Measurements from ENCODE around the gene ADM2. TPM values are rescaled to one million over a fixed set of nuclear protein-coding genes. Genes with fewer than 3 reads are reported as not detected.
A peak's percentile ranks its signal among the peaks of the same experiment; 100 is the strongest.

Gene ADM2
- total and polyA plus RNA-seq, 9 donors: 0.01 to 2.6 (median 0.15) TPM; not detected in 3

GRCh38 chr22:50502628-50503474, 21.5 kb downstream of the ADM2 start:
- whole genome bisulfite sequencing, 3 donors: 75 to 83% (median 76%) methylated on average over 21 to 24 of the region's 24 CpGs
- no peak overlapping the region for H3K4me3 ChIP-seq
- H3K27me3 ChIP-seq: no peaks in the 10 kb centered on the region
- intact Hi-C loops (cut with DNase I): loop anchor here in 1 of 4 donors (10.0 kb wide), 1 partner anchor 258 kb away; the partner anchor contains the start of gene TUBGCP6
- no peak overlapping the region for H3K27ac ChIP-seq
- TF ChIP-seq CTCF (IDR thresholded peaks at IDR 0.05) (no peak), EP300 (IDR thresholded peaks at IDR 0.05) (no peak), POLR2A (IDR thresholded peaks at IDR 0.05) (no peak)
- H3K36me3 ChIP-seq: no peaks in the 10 kb centered on the region
- DNase-seq: peak in 1 of 5 donors; percentile 24
- H3K4me1 ChIP-seq (ENCODE audit: insufficient read depth): peaks cover 12% of the 10 kb centered on the region
- H3K9me3 ChIP-seq: no peaks in the 10 kb centered on the region

GRCh38 chr22:50503475-50504145, 22.3 kb downstream of the ADM2 start:
- no peaks in the 10 kb centered on the region for H3K36me3 ChIP-seq
- TF ChIP-seq EP300 (IDR thresholded peaks at IDR 0.05) (no peak), POLR2A (IDR thresholded peaks at IDR 0.05) (no peak), CTCF (IDR thresholded peaks at IDR 0.05) (no peak)
- peaks cover 12% of the 10 kb centered on the region for H3K4me1 ChIP-seq (ENCODE audit: insufficient read depth)
- no peak overlapping the region for H3K27ac ChIP-seq
- H3K9me3 ChIP-seq: no peaks in the 10 kb centered on the region
- H3K27me3 ChIP-seq: no peaks in the 10 kb centered on the region
- no peak overlapping the region for H3K4me3 ChIP-seq
- intact Hi-C loops (cut with DNase I): loop anchor here in 1 of 4 donors (10.0 kb wide), 1 partner anchor 259 kb away; the partner anchor contains the start of gene TUBGCP6
- DNase-seq: peak in 1 of 5 donors; percentile 31
- 82 to 85% (median 82%) methylated on average over 25 to 26 of the region's 26 CpGs for WGBS, 3 donors

GRCh38 chr22:50504369-50505211, 23.2 kb downstream of the ADM2 start:
- Histone ChIP-seq H3K36me3 (no peaks in the 10 kb centered on the region), H3K4me3 (no peak overlapping the region), H3K9me3 (no peaks in the 10 kb centered on the region), H3K27ac (no peak overlapping the region), H3K27me3 (no peaks in the 10 kb centered on the region), H3K4me1 (ENCODE audit: insufficient read depth) (peaks cover 13% of the 10 kb centered on the region)
- DNase-seq: peak in 2 of 5 donors; percentile 51 to 57
- WGBS, 3 donors: 85 to 89% (median 88%) methylated on average over 26 to 44 of the region's 44 CpGs
- no peak for TF ChIP-seq POLR2A (IDR thresholded peaks at IDR 0.05)
- no peak for TF ChIP-seq EP300 (IDR thresholded peaks at IDR 0.05)
- intact Hi-C loops (cut with DNase I): loop anchor here in 1 of 4 donors (10.0 kb wide), 1 partner anchor 260 kb away; the partner anchor contains the start of gene TUBGCP6

GRCh38 chr22:50505276-50505775, 24.0 kb downstream of the ADM2 start:
- no peak for TF ChIP-seq POLR2A (IDR thresholded peaks at IDR 0.05)
- no peak for TF ChIP-seq EP300 (IDR thresholded peaks at IDR 0.05)
- Histone ChIP-seq H3K27me3 (no peaks in the 10 kb centered on the region), H3K4me3 (no peak overlapping the region), H3K36me3 (no peaks in the 10 kb centered on the region), H3K27ac (no peak overlapping the region), H3K4me1 (ENCODE audit: insufficient read depth) (peaks cover 13% of the 10 kb centered on the region), H3K9me3 (no peaks in the 10 kb centered on the region)
- WGBS, 3 donors: 85 to 91% (median 88%) methylated on average over 14 of the region's 14 CpGs
- intact Hi-C loops (cut with DNase I): loop anchor here in 1 of 4 donors (10.0 kb wide), 1 partner anchor 261 kb away; the partner anchor contains the start of gene TUBGCP6
- DNase-seq: peak in 1 of 5 donors; percentile 40
